Measurements from ENCODE around the gene MMP11.

DNA sequence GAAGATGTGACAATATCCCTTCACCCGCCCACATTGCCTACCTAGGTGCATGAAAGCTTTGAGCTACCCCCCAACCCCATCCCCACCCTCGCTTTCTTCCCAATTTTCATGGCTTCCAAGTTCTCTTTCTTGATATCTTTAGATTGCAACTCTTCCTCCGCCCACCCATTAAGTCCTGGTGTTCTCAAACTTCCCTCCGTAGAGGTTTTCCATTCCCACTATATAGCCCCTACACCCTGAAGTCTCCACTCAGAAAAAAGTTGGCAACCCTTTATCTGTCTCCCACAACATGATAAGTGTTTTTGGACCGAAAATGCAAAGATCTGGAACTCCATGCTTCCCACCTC lies 22.3 kb upstream of the MMP11 start:
- TF ChIP-seq FOXO1 (CRISPR knock-in tag; IDR thresholded peaks at IDR 0.05) (no peak), ZNF460 (CRISPR knock-in tag; IDR thresholded peaks at IDR 0.05; ENCODE audit: borderline replicate concordance) (no peak), KAT8 (CRISPR knock-in tag; IDR thresholded peaks at IDR 0.05) (no peak), SIN3A (IDR thresholded peaks at IDR 0.05; ENCODE audit: borderline replicate concordance, low read depth, low read length) (no peak)
- TF ChIP-seq, protein P1, sequence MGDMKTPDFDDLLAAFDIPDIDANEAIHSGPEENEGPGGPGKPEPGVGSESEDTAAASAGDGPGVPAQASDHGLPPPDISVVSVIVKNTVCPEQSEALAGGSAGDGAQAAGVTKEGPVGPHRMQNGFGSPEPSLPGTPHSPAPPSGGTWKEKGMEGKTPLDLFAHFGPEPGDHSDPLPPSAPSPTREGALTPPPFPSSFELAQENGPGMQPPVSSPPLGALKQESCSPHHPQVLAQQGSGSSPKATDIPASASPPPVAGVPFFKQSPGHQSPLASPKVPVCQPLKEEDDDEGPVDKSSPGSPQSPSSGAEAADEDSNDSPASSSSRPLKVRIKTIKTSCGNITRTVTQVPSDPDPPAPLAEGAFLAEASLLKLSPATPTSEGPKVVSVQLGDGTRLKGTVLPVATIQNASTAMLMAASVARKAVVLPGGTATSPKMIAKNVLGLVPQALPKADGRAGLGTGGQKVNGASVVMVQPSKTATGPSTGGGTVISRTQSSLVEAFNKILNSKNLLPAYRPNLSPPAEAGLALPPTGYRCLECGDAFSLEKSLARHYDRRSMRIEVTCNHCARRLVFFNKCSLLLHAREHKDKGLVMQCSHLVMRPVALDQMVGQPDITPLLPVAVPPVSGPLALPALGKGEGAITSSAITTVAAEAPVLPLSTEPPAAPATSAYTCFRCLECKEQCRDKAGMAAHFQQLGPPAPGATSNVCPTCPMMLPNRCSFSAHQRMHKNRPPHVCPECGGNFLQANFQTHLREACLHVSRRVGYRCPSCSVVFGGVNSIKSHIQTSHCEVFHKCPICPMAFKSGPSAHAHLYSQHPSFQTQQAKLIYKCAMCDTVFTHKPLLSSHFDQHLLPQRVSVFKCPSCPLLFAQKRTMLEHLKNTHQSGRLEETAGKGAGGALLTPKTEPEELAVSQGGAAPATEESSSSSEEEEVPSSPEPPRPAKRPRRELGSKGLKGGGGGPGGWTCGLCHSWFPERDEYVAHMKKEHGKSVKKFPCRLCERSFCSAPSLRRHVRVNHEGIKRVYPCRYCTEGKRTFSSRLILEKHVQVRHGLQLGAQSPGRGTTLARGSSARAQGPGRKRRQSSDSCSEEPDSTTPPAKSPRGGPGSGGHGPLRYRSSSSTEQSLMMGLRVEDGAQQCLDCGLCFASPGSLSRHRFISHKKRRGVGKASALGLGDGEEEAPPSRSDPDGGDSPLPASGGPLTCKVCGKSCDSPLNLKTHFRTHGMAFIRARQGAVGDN (CRISPR knock-in tag; IDR thresholded peaks at IDR 0.05) = no peak
- TF ChIP-seq, protein P2, sequence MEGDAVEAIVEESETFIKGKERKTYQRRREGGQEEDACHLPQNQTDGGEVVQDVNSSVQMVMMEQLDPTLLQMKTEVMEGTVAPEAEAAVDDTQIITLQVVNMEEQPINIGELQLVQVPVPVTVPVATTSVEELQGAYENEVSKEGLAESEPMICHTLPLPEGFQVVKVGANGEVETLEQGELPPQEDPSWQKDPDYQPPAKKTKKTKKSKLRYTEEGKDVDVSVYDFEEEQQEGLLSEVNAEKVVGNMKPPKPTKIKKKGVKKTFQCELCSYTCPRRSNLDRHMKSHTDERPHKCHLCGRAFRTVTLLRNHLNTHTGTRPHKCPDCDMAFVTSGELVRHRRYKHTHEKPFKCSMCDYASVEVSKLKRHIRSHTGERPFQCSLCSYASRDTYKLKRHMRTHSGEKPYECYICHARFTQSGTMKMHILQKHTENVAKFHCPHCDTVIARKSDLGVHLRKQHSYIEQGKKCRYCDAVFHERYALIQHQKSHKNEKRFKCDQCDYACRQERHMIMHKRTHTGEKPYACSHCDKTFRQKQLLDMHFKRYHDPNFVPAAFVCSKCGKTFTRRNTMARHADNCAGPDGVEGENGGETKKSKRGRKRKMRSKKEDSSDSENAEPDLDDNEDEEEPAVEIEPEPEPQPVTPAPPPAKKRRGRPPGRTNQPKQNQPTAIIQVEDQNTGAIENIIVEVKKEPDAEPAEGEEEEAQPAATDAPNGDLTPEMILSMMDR (CRISPR knock-in tag; IDR thresholded peaks at IDR 0.05) = no peak
- TF ChIP-seq, protein P3, sequence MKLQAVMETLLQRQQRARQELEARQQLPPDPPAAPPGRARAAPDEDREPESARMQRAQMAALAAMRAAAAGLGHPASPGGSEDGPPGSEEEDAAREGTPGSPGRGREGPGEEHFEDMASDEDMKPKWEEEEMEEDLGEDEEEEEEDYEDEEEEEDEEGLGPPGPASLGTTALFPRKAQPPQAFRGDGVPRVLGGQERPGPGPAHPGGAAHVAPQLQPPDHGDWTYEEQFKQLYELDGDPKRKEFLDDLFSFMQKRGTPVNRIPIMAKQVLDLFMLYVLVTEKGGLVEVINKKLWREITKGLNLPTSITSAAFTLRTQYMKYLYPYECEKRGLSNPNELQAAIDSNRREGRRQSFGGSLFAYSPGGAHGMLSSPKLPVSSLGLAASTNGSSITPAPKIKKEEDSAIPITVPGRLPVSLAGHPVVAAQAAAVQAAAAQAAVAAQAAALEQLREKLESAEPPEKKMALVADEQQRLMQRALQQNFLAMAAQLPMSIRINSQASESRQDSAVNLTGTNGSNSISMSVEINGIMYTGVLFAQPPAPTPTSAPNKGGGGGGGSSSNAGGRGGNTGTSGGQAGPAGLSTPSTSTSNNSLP (IDR thresholded peaks at IDR 0.05; ENCODE audit: low read depth, low read length) = no peak
